ENCODE results near the gene ADGRB3. TPM values are rescaled to one million over a fixed set of nuclear protein-coding genes. Genes with fewer than 3 reads are reported as not detected.

Gene ADGRB3
- polyA plus RNA-seq, 2 of the 4 experiments (the other 2 are of a cell fraction) = not detected

GRCh38 chr6:69294407-69294806 lies 659.3 kb downstream of the ADGRB3 start:
- H3K4me1 ChIP-seq = no peaks in the 10 kb centered on the region
- FAIRE-seq = no peak
- H3K27ac ChIP-seq = no peak overlapping the region
- WGBS (ENCODE audit: missing lambda C conversion rate) = 15% methylated on average over 5 of the region's 5 CpGs
- H3K4me2 ChIP-seq = no peak overlapping the region
- ChIA-PET POLR2A (no interaction called here), CTCF (no interaction called here)
- H3K4me3 ChIP-seq = no peak overlapping the region
- no peaks in the 10 kb centered on the region for H3K9me3 ChIP-seq
- TF ChIP-seq RFX5 (IDR thresholded peaks at IDR 0.05) (no peak), TP53 (CRISPR knock-in tag; IDR thresholded peaks at IDR 0.05) (no peak), NPAS2 (CRISPR knock-in tag; IDR thresholded peaks at IDR 0.05; ENCODE audit: borderline replicate concordance) (no peak)
- no peak for ATAC-seq
- DNase-seq (ENCODE audit: low read depth in 1 of 2, low spot score in 1 of 2) = no peak

DNA sequence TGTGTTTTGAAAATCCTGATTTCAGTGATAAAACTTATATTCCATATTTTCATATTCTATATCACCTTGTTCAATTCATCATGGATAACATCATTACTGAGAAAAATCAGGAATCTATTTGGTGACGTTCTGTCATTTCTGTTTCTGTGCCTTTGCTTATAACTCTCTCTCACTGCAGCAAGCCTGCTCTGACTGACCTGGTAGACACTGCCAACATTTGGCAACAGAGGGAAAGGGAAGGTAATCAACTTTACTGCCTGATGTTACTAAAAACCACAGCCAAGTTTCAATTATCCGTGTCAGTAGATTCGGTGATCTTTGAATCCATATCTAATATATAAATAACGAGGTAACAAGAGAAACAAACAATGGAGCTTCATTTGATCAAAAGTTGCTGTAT lies 659.8 kb downstream of the ADGRB3 start:
- Histone ChIP-seq H3K4me3 (no peak overlapping the region), H3K27ac (no peak overlapping the region), H3K4me1 (no peaks in the 10 kb centered on the region), H3K4me2 (no peak overlapping the region), H3K9me3 (no peaks in the 10 kb centered on the region)
- DNase-seq (ENCODE audit: low read depth in 1 of 2, low spot score in 1 of 2) (no peak), FAIRE-seq (no peak), ATAC-seq (no peak)
- TF ChIP-seq ESRRA (IDR thresholded peaks at IDR 0.05; ENCODE audit: borderline replicate concordance, low read length) (no peak), RNF2 (IDR thresholded peaks at IDR 0.05; ENCODE audit: borderline replicate concordance, low read depth) (no peak), EHMT2 (IDR thresholded peaks at IDR 0.05; ENCODE audit: low read depth) (no peak), NR3C1 (IDR thresholded peaks at IDR 0.05) (no peak), RARB (CRISPR knock-in tag; IDR thresholded peaks at IDR 0.05) (no peak), CEBPB (IDR thresholded peaks at IDR 0.05) (no peak), FOSL2 (IDR thresholded peaks at IDR 0.05) (no peak), FOSL2 (CRISPR knock-in tag; IDR thresholded peaks at IDR 0.05) (no peak), FOSB (CRISPR knock-in tag; IDR thresholded peaks at IDR 0.05) (no peak), POLR2A (IDR thresholded peaks at IDR 0.05; ENCODE audit: low read length) (no peak), ZNF302 (CRISPR knock-in tag; IDR thresholded peaks at IDR 0.05) (no peak), RAD21 (conservative IDR thresholded peaks at IDR 0.05 in 1 of 2, IDR thresholded peaks at IDR 0.05 in 1 of 2) (no peak), BCL3 (IDR thresholded peaks at IDR 0.05) (no peak)
- TF ChIP-seq, protein P1, sequence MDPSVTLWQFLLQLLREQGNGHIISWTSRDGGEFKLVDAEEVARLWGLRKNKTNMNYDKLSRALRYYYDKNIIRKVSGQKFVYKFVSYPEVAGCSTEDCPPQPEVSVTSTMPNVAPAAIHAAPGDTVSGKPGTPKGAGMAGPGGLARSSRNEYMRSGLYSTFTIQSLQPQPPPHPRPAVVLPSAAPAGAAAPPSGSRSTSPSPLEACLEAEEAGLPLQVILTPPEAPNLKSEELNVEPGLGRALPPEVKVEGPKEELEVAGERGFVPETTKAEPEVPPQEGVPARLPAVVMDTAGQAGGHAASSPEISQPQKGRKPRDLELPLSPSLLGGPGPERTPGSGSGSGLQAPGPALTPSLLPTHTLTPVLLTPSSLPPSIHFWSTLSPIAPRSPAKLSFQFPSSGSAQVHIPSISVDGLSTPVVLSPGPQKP (IDR thresholded peaks at IDR 0.05; ENCODE audit: low read depth, low read length) = no peak
- CTCF ChIA-PET = no interaction called here
- POLR2A ChIA-PET = no interaction called here
- 5% methylated on average over 4 of the region's 4 CpGs for WGBS (ENCODE audit: missing lambda C conversion rate)

DNA sequence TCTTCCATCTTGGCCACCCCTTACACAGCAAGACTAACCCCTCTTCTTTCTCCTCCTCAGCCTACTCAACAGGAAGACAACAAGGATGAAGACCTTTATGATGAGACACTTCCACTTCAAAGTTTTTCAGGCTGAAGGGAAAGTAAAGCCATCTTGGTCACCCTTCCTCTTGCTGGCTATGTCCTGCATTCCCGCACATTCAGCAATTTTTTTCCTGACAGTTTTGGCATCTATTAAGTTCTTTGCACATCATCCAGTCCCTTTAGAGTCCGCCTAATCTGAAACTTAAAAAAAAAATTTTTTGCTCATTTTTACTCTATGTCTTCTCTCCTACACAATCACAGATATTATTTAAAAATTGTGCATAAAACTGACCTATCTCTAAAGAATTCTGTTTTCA lies 668.3 kb downstream of the ADGRB3 start:
- ChIA-PET POLR2A (no interaction called here), CTCF (no interaction called here)
- WGBS (ENCODE audit: missing lambda C conversion rate) = 31% methylated on average over 2 of the region's 2 CpGs
- H3K4me1 ChIP-seq = no peaks in the 10 kb centered on the region
- no peak overlapping the region for H3K27ac ChIP-seq
- DNase-seq (ENCODE audit: low read depth in 1 of 2, low spot score in 1 of 2) (no peak), FAIRE-seq (no peak), ATAC-seq (no peak)
- no peak overlapping the region for H3K4me2 ChIP-seq
- H3K9me3 ChIP-seq = no peaks in the 10 kb centered on the region
- H3K4me3 ChIP-seq = no peak overlapping the region
- TF ChIP-seq SREBF2 (IDR thresholded peaks at IDR 0.05) (no peak), MAFK (IDR thresholded peaks at IDR 0.05; ENCODE audit: partially characterized antibody) (peak; percentile 38)

DNA sequence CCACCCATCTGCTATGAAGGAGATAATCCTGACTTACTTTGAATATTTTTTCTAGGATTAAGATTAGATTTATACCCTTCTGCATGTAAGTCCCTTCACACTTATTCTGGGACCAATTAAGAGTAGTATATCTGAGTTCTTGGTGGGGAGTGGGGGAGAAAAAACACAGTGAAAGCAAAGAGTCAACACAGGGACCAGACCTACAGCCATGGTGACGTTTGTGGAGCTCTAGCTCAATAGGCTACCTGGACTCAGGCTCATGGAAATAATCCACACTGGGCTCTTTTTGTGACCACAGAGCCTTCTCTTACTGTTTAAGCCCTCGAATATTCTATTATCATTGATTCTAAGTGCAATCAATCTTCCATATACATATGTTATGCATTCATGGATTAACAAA lies 670.4 kb downstream of the ADGRB3 start:
- TF ChIP-seq ESRRA (IDR thresholded peaks at IDR 0.05; ENCODE audit: borderline replicate concordance, low read length) (no peak), FOSL2 (IDR thresholded peaks at IDR 0.05) (no peak), FOSL2 (CRISPR knock-in tag; IDR thresholded peaks at IDR 0.05) (no peak), CHD2 (IDR thresholded peaks at IDR 0.05; ENCODE audit: low read length, partially characterized antibody) (no peak), GATA3 (IDR thresholded peaks at IDR 0.05; ENCODE audit: borderline replicate concordance) (no peak), CBX8 (IDR thresholded peaks at IDR 0.05) (no peak), CEBPB (IDR thresholded peaks at IDR 0.05) (no peak), HDAC2 (IDR thresholded peaks at IDR 0.05) (no peak)
- TF ChIP-seq, protein P2, sequence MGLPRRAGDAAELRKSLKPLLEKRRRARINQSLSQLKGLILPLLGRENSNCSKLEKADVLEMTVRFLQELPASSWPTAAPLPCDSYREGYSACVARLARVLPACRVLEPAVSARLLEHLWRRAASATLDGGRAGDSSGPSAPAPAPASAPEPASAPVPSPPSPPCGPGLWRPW (IDR thresholded peaks at IDR 0.05) = no peak
- no peak overlapping the region for H3K4me3 ChIP-seq
- H3K4me2 ChIP-seq = no peak overlapping the region
- 0% methylated on average over 2 of the region's 2 CpGs for WGBS (ENCODE audit: missing lambda C conversion rate)
- ATAC-seq (no peak), FAIRE-seq (no peak), DNase-seq (ENCODE audit: low read depth in 1 of 2, low spot score in 1 of 2) (no peak)
- H3K9me3 ChIP-seq = no peaks in the 10 kb centered on the region
- ChIA-PET CTCF (no interaction called here), POLR2A (no interaction called here)
- H3K27ac ChIP-seq = no peak overlapping the region
- H3K4me1 ChIP-seq = no peaks in the 10 kb centered on the region

Measured in A549 (cell line).